ENCODE measurements around the gene RCBTB2.
A peak's percentile ranks its signal among the peaks of the same experiment; 100 is the strongest.

RCBTB2 gene

GRCh38 chr13:48504606-48505005 is 28.3 kb downstream of the RCBTB2 start:
- no peak overlapping the region for H2AFZ ChIP-seq (ENCODE audit: low read length)
- H3K9ac ChIP-seq (ENCODE audit: low read depth, low read length, poor library complexity, severe bottlenecking) = peak overlapping the region; percentile 56
- H3K4me2 ChIP-seq (ENCODE audit: low read depth, low read length, poor library complexity, severe bottlenecking) = peak overlapping the region; percentile 61

DNA sequence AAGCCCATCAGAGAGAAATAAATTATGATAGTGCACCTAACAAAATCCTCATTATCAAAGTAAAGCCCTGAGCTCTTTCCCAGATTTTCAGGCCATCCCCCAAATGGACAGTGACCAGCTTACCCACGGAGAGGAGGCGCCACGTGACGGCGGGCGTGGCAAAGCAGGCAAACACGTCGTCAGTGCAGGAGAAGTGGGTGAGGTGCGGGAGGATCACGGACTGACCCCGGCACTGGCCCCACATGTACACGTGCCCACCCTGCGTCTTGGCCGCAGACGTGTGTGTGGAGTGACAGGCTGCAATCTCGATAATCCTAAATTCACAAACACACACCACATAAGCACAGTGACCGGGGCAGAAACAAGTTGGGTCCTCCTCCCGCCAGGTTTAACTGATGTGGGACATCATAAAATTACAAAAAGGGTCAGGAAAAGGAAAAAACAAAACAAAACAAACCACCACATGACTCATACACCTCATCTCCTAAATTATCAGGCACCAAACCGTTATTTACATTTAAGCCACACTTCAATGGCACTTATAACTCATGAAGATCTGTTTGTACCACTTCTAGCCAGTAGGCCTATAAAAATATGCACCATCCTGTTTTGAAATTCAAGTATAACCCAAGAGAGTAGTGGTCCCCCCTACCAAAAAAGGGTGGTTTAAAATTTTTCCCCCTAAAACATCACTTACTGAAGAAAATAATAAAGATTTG is 30.1 kb downstream of the RCBTB2 start:
- no peaks in the 10 kb centered on the region for H3K9me3 ChIP-seq (ENCODE audit: insufficient read depth, low read depth, low read length)
- no peak overlapping the region for H2AFZ ChIP-seq (ENCODE audit: low read length)
- H3K79me2 ChIP-seq (ENCODE audit: insufficient read depth, low read length) = peaks cover 5% of the 10 kb centered on the region; the same call in 1 of the 2 replicates
- TF ChIP-seq EZH2phosphoT487 (IDR thresholded peaks at IDR 0.05; ENCODE audit: borderline replicate concordance) (no peak), CTCF (conservative IDR thresholded peaks at IDR 0.05; ENCODE audit: low read length) (no peak)
- peak overlapping the region; percentile 35 for H3K9ac ChIP-seq (ENCODE audit: low read depth, low read length, poor library complexity, severe bottlenecking)
- peaks cover 86% of the 10 kb centered on the region for H3K4me1 ChIP-seq (ENCODE audit: insufficient read depth, low read length, poor library complexity, severe bottlenecking)
- no peaks in the 10 kb centered on the region for H3K36me3 ChIP-seq (ENCODE audit: insufficient read depth, low read length)
- no peaks in the 10 kb centered on the region for H4K20me1 ChIP-seq (ENCODE audit: insufficient read depth, low read length, poor library complexity, severe bottlenecking)
- H3K27me3 ChIP-seq (ENCODE audit: insufficient read depth, low read length, poor library complexity, severe bottlenecking) = no peaks in the 10 kb centered on the region
- H3K9me2 ChIP-seq (replicated peaks; ENCODE audit: low read depth, low read length) = no peaks in the 10 kb centered on the region
- peak overlapping the region; percentile 51 for H3K4me3 ChIP-seq (ENCODE audit: low read length, poor library complexity, severe bottlenecking)
- peaks cover 9% of the 10 kb centered on the region for H3F3A ChIP-seq (ENCODE audit: low read depth)
- peak overlapping the region; percentile 48 for H3K4me2 ChIP-seq (ENCODE audit: low read depth, low read length, poor library complexity, severe bottlenecking)

More at GRCh38 chr13:48504606-48505005, 28.3 kb downstream of the RCBTB2 start:
- no peaks in the 10 kb centered on the region for H3K36me3 ChIP-seq (ENCODE audit: insufficient read depth, low read length)
- TF ChIP-seq CTCF (conservative IDR thresholded peaks at IDR 0.05; ENCODE audit: low read length) (peak; percentile 48), EZH2phosphoT487 (IDR thresholded peaks at IDR 0.05; ENCODE audit: borderline replicate concordance) (no peak)
- H3K9me2 ChIP-seq (replicated peaks; ENCODE audit: low read depth, low read length) = no peaks in the 10 kb centered on the region
- H3K4me1 ChIP-seq (ENCODE audit: insufficient read depth, low read length, poor library complexity, severe bottlenecking) = peaks cover 84% of the 10 kb centered on the region
- H3K79me2 ChIP-seq (ENCODE audit: insufficient read depth, low read length) = peaks cover 5% of the 10 kb centered on the region; the same call in 1 of the 2 replicates
- H3F3A ChIP-seq (ENCODE audit: low read depth) = peaks cover 9% of the 10 kb centered on the region
- peak overlapping the region; percentile 19 for H3K4me3 ChIP-seq (ENCODE audit: low read length, poor library complexity, severe bottlenecking)
- H3K9me3 ChIP-seq (ENCODE audit: insufficient read depth, low read depth, low read length) = no peaks in the 10 kb centered on the region
- no peaks in the 10 kb centered on the region for H4K20me1 ChIP-seq (ENCODE audit: insufficient read depth, low read length, poor library complexity, severe bottlenecking)
- no peaks in the 10 kb centered on the region for H3K27me3 ChIP-seq (ENCODE audit: insufficient read depth, low read length, poor library complexity, severe bottlenecking)

DNA sequence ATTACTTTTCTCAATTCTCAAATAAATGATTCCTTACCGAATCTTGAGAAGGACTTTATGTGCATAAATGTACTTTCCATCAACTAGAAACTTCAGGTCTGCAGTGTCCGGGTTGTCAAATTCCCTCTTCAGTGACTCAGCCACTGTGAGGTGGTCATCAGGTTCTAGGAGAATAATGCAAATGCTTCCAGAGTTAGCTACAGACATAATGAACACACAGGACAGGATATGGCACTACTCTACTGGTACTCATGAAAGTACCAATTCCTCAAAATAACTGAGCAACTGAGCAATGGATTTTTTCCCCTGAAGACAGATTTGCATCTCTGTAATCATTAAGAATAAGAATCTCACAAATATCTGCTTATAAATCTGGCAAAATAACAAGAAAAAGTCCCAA is 31.2 kb downstream of the RCBTB2 start:
- no peaks in the 10 kb centered on the region for H3K36me3 ChIP-seq (ENCODE audit: insufficient read depth, low read length)
- no peaks in the 10 kb centered on the region for H3K9me2 ChIP-seq (replicated peaks; ENCODE audit: low read depth, low read length)
- peaks cover 5% of the 10 kb centered on the region; the same call in 1 of the 2 replicates for H3K79me2 ChIP-seq (ENCODE audit: insufficient read depth, low read length)

More for the DNA sequence above, 31.2 kb downstream of the RCBTB2 start:
- no peaks in the 10 kb centered on the region for H4K20me1 ChIP-seq (ENCODE audit: insufficient read depth, low read length, poor library complexity, severe bottlenecking)
- H2AFZ ChIP-seq (ENCODE audit: low read length) = no peak overlapping the region
- H3K9me3 ChIP-seq (ENCODE audit: insufficient read depth, low read depth, low read length) = no peaks in the 10 kb centered on the region
- peak overlapping the region; percentile 48 for H3K4me2 ChIP-seq (ENCODE audit: low read depth, low read length, poor library complexity, severe bottlenecking)
- no peaks in the 10 kb centered on the region for H3K27me3 ChIP-seq (ENCODE audit: insufficient read depth, low read length, poor library complexity, severe bottlenecking)
- peak overlapping the region; percentile 46 for H3K9ac ChIP-seq (ENCODE audit: low read depth, low read length, poor library complexity, severe bottlenecking)
- H3K4me1 ChIP-seq (ENCODE audit: insufficient read depth, low read length, poor library complexity, severe bottlenecking) = peaks cover 86% of the 10 kb centered on the region
- H3F3A ChIP-seq (ENCODE audit: low read depth) = peaks cover 9% of the 10 kb centered on the region
- TF ChIP-seq CTCF (conservative IDR thresholded peaks at IDR 0.05; ENCODE audit: low read length) (no peak), EZH2phosphoT487 (IDR thresholded peaks at IDR 0.05; ENCODE audit: borderline replicate concordance) (no peak)
- peak overlapping the region; percentile 51 for H3K4me3 ChIP-seq (ENCODE audit: low read length, poor library complexity, severe bottlenecking)

Measured in Loucy (cell line).